Ureter (tissue), 1 donor: ENCODE data around the gene ACBD6. TPM values are rescaled to one million over a fixed set of nuclear protein-coding genes. Genes with fewer than 3 reads are reported as not detected.

Experiments
- DNase-seq: peaks from one replicate; pipeline ENCODE4 v3.0.0-alpha.2; 2020; ENCODE audit warnings: low spot score
- total RNA-seq: library from RNA; stranded (reverse); gene quantifications from one replicate; pipeline ENCODE4 v1.2.4, GENCODE V29; 2023
- donor health status: DM: yes; HTN: yes; CAD: no.

The ACBD6 gene
- total RNA-seq, 1 donor from 2014 or later: 48.2 TPM

DNA sequence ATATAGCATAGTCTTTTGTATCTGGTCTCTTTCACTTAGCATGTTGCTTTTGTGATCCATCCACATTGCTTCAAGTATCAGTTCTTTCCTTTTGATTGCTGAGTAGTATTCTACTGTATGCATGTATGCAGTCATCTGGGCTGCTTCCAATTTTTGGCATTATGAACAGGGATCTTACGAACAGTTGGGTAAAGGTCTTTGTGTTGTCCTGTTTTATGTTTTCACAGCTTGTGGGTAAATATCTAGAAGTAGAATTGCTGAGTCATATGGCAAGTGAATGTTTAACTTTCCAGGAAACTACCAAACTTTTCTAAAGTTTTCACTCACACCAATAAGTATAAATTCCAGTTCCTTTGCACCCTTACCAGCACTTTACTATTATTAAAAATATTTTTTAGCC, 211.4 kb downstream of the ACBD6 start:
- no peak for DNase-seq

DNA sequence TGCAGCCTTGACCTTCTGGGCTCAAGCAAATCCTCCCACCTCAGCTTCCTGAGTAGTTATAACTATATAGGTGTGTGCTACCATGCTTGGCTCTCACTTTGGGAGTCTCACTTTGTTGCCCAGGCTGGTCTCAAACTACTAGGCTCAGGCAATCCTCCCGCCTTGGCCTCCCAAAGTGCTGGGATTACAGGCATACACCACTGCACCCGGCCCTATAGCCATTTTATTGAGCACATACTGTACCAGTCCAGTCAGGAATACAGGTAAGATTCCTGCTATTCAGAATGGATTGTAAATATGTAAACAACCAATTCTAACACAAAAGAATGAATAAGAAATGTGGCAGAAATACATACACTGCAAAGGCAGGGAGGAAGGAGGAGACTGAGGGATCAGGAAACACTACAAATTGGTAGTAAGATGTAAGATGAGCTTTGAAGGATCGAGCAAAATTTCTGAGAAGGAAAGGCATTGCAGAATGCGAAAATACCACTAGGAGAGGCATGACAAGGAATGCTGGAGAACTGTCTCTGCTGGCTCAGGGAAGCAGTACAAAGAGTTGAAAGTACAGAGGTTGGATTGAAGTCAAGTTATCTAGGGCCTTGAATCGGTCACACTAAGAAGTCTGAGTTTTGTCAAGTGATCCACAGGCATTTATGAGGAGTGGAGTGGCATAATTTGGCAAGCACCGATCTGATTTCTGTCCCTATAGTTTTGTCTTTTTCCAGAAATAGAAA, 211.9 kb downstream of the ACBD6 start:
- DNase-seq: no peak

DNA sequence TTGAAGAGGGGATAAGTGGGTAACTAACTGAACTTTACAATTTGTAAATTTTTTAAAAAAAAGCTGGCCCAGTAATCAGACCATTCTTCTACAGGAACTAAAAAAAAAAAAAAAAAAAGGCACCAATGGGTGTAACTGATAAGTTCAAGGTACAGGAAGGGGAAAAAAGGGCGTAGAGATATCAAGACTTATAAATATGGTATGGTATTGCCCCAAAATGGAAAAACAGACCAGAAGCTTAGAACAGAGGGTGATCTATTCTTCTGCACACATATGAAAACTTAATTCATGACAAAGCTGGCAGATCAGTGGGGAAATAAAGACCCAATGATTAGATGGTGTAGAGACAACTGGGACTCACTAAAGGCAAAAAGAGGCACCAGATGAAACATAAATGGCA, 213.4 kb downstream of the ACBD6 start:
- no peak for DNase-seq

DNA sequence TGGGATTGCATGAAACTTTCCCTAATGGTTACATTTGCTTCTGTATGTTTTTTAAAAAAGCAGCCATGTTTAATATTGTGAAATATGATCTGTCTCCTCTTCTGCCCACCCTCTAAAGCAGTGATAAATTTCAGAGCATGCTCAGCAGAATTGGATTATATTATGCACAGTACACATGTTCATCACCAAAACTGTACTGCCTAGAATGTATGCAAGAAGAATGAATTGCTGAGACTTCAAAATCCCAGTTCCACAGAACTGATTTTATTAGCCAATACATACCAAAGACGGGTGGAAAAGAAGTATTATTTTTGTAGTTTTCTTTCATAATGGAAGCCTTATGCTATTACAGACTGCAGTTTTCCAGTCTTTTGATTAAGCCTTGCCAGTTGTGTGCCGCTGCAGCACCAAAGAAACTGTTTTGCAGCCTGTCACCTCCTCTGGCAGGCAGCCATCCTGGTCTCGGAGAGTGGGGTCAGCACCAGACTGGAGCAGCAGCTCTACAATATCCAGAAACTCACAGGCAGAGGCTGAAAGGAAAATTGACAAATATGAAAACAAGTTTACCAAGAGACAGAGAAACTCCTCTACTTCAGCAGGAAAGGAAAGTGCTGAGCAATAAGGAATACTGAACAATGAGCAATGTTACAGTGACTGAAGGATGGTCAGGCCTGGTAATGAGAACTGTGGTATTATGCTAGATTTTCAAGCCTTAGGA, 214.2 kb downstream of the ACBD6 start:
- no peak for DNase-seq

DNA sequence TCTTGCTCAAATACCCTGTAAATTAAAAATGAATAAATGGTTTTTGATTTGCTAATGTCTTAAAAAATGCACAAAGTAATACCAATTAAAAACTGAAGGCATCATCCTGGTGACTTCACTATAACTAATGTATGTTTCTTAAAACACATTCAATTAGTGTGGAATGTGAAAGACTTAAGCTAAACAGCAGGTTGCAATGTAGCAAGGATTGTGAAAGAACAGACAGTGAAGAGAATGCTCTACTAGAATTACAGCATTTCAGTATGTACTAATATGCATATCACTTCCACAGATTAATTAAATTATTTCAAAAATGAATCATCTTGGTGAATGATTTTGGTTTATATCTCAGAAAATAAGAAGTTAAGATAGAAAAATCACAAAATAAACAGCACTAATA, 216.0 kb downstream of the ACBD6 start:
- DNase-seq: no peak

DNA sequence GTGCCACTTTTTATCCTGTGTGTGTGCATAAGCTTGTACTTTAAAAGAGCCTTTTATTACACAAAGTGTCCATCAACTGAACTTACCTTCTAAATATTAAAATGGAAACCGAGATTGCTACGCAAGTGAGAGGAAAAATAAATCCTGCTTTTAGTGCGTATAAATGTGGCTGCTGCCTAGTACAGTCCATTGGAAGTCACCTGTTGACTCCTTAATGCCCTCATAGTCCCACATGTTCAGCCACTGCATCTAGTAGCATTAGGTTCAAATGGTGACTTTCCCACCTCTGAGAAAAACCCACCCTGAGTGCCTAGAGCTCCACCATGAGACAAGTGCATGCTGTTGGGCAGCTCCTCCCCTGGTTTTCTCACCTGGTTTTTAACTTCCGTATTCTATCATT, 219.3 kb downstream of the ACBD6 start:
- DNase-seq: no peak

DNA sequence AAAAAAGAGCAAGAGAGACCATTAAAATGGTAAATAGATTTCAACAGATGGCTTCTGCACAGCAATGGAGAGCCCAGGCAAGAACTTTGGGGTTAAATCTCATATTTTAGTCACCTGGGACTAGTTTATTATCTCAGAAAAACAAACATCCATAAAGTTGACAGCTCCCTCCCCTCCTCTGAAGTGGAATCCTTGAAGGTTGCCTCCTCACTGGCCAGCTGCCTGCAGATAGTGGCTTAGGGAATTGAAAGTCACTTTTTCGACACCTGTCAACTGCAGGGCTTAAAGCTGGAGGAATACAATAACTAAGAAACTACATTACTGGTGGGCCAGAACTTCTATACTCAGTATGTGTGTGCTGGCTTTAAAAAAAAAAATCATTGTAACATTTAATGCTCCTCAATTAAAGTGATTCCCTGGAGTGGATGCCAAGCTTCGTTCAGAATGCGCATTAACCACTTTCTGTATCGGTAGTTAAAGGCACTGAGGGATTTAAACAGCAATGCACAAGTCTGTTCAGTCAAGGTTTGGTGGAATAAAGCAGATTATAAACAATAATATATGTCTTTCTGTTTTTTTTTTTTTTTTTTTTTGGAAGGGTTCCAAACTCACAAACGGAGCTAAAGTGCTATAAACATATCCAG, 219.9 kb downstream of the ACBD6 start:
- DNase-seq: no peak

DNA sequence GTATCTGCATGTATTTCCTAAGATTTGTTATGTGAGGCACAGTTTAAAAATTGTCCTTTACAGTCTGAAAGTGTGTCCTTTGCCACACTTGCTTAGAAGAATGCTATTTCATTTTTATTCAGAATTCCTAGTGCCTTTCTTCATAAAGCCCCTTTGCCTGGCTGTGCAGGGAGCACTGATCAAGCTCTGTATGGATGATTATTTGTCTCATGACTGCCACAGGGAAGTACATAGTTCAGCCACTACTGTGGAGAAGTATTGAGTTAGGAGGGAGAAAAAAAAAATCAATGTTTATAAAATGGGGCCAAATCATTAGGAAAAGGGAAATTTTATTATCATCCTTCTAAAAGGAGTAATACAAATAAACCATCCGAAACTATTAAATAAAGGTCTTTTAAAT, 220.9 kb downstream of the ACBD6 start:
- DNase-seq: no peak

DNA sequence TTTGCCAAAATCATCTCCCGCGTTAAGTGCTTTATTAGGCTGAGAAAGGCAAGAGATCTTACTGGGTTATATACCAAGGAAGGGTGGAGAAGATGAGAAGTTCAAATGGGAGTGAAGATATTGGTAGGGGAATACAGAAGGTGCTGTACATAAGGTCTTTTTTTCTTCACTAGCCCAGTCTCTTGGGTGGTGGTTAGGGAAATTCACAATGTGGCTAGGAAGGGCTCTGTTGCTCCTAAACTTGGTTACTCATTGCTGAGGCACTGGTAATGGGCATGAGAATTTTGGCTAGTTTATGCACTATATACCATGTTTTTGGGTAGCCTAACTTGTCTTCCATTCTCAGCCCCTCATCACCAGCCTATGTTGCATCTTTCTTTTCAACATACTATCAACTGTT, 221.8 kb downstream of the ACBD6 start:
- no peak for DNase-seq

DNA sequence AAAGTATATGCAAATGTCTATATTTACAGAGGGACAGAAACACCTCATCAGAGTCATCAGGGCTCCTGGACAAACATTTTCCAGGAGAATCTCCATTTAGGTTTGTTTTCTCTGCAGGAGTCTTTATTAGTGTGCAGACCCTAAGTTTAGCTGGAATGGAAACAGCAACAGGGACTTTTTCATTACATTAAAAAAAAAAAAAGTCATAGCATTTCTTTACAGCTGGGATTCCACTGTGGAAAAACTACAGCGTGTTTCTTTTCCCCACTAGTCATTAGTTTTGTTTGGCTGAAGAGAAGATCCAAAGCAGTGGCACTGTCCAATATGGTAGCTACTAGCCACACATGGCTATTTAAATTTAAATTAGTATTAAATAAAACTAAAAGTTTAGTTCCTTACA, 222.7 kb downstream of the ACBD6 start:
- no peak for DNase-seq

DNA sequence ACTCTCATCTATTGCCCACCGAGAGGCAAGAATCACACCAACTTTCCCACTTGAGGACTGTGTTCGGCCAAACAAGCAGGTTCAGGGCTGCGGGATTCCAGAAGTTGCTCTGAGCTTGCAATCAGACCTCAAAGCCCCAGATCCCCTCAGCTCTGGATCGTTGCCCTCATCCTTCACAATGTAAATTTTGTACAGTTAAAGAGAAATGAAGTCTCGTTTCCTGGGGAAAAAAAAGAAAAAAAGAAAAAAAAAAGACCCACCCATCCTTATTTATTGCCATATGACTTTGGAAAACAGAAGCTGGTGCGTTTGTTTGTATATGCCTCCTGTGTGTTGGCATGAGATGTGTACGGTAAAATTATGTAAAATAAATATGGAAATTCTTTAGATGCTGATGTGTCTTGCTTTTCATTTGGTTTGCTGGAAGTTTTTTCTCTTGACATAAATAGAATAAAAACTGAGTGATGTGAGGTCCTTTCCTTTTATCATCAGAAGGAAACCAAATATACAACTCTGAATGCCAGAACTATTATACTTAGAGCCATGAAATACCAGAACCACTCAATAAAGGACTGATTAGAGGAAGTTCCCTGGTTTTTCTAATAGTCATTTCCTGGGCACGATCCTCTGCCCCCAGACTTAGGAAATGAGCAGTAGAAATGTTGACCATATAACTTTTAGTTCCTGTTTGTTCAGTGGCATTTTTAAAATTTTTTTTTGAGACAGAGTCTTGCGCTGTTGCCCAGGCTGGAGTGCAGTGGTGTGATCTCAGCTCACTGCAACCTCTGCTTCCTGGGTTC, 223.6 kb downstream of the ACBD6 start:
- no peak for DNase-seq

DNA sequence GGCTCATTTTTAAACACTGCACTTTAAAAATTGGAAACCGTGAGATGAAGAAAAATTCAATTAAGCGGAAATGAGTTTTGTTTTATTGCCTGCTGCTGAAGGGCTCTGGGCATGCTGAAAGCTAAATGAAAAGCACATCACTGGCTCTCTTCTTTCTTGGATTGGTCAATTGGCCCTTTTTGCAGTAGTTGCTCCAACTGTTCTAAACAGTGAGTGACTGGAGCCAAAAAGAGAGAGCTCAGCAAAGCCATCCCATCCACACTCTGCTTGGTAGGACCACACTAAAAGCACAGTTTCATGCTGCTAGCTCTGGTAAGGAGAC, 224.2 kb downstream of the ACBD6 start:
- DNase-seq: no peak

DNA sequence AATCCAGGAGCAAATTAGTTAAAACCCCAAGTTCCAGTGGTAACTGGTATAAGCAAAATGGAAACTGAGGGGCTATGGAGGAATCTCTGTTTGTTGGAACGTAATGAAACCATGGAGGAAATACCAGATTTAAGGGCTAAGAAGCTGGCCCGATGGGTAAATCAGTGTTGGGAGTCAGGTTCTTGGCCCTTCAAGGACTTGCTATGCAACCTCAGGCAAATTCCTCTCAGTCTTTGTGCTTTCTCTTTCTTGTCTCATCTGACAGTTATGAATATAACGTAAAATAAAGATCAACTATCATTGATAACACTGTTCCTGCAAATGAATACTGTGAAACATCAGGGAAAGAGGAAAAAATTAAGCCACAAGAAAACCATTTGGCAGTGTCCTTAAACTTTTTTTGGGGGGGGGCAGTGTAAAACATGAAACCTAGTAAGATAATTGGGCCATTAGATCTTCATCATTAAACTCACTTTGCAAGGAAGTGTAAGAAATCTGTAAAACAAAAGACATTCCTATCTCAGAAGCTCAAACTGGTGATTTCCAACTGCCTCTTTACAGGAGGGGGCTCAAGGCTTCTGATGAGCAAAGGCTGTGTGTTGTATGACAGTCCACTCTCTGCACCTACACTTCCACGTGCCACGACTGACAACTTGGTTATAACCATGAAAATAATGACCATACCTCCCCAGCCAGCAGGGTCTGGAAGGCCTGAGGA, 224.7 kb downstream of the ACBD6 start:
- no peak for DNase-seq

DNA sequence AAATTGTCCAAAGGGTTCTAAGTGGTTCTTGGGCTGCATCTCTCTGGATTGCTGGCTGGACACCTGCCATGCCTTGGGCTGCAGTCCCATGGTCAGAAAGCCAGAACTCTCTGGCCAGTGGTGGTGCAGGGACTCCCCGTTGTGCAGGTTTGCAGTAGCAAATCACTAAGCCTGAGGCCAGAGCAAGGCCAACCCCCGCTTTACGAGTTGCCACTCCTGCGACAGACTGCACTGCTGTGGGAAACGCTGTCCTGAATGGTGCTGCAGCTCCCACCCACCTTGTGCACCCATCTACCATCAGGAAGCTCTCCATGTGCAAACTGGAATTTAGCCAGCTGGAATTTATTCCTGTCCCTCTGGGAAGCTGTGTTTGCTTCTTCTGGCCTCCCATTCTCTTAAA, 226.7 kb downstream of the ACBD6 start:
- no peak for DNase-seq

DNA sequence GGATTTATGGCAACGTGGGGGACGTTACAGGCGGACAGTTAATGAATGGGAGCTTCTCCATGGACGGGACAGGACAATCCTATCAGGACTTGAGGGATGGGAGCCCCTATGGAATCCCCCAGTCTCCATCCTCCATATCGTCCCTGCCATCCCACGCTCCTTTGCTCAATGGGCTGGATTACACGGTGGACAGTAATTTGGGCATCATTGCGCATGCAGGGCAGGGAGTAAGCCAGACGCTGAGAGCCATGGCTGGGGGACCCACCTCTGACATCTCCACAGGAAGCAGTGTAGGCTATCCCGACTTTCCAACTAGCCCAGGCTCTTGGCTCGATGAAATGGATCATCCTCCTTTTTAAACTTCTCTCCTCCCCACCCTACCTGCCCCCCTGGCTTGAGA, 228.2 kb downstream of the ACBD6 start:
- no peak for DNase-seq

DNA sequence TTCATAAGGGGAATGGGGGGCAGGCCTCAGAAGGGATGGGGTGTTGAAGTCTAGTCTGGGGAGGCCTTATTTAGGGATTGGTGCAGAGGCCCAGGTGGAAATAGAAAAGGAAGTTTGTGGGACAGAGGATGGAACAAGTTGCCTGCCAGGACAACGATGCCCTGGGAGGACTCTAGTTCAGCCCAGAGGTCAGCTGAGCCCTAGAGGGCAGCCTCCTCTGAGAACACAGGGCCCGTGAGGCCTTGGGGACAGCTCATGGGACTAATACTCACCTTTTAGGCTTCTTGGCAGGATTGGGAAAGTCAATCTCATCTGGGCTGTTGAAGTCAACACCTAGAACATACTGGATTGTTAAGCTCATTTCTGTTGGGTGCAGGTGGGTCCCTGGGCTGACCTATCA, 229.3 kb downstream of the ACBD6 start:
- no peak for DNase-seq

DNA sequence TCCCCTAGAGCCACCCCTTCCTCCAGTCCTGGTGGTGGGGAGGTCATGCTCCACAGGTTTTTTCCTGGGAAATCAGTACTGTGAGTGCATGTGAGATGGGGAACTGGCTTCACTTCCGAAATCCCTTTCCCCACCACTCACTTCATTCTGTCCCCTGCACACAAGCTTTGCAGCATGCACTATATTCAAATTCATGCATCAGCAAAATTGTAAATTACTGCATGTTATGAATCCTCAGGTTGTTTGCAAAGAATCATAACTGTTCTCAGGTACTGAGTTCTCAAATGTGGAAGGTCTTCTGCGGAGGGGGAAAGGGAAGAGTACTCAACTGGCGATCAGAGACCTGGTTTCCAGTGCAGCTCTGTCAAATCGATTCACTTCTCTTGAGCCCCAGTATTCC, 230.0 kb downstream of the ACBD6 start:
- DNase-seq: no peak

DNA sequence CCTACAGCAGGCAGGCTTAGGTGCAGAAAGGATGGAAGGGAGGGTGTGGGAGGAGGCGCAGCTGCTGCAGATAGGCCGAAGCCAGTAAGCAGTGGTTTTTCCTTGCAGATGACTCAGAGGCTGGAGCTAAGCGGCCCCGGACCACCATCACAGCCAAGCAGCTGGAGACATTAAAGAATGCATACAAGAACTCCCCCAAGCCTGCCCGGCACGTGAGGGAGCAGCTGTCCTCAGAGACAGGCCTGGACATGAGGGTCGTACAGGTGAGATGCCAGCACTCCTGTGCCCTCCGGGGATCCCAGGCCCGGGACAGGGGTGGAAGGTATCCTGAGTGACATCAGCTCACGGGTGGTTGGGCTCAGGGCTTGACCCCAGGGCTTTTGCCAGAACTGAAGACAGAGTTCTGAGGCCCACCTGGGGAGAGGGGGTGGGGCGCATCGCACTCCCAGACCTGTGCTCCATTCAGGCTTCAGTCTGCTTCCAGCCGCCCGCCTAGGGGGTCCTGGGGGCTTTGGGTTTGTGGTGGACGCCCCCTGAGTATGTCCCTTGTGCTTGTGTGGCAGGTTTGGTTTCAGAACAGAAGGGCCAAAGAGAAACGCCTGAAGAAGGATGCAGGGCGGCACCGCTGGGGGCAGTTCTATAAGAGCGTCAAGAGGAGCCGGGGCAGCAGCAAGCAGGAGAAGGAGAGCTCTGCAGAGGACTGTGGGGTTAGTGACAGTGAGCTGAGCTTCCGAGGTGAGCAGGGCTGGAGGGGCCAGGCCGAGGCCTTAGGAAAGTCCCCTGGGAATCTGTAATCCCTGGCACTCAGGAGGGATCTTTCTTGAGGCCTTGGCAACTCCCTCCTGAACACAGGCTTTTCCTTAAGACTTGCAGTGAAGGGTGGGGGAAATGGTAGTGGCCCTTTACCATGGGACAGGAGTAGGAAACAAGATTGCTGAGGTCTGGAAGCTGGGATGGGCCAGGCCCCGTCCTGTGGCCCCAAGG, 230.8 kb downstream of the ACBD6 start:
- DNase-seq: no peak

DNA sequence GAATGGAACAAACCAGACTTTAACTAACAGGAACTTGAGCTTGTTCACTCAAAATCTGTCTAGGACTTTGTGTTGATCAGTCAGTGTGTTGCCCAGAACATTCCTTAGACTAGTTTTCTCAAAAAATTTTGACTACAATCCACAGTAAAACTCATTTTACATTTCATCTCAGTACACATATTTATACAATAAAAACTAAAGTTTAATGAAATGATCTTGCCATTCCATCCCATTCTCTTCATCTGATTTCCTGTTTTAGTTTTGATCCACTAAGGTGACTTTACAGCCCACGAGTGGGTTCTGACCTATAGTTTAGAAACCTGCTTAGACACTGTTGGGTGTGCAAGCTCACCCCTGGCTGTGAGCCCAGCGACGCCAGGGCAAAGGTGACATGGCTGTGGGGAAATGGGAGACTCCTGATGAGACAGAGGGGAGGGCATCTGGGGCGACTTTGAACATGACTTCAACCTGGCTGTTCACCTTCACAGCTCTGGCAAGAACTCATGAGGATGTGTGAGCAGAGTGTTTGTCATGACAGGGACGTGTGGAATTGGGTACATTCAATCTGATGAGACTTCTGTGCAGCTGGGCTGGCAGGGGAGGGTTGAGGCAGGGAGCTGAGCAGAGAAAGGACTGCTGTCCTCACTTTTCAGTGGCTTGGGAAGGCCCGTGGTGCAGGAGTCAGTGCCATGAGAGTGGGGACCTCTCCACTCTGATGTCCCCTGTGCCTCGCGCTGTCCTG, 231.7 kb downstream of the ACBD6 start:
- no peak for DNase-seq
